ENCODE data around the gene HADH. TPM values are rescaled to one million over a fixed set of nuclear protein-coding genes. Genes with fewer than 3 reads are reported as not detected.

HADH gene
- total and polyA plus RNA-seq, 12 donors, result 24.5 to 123 (median 68.8) TPM

DNA sequence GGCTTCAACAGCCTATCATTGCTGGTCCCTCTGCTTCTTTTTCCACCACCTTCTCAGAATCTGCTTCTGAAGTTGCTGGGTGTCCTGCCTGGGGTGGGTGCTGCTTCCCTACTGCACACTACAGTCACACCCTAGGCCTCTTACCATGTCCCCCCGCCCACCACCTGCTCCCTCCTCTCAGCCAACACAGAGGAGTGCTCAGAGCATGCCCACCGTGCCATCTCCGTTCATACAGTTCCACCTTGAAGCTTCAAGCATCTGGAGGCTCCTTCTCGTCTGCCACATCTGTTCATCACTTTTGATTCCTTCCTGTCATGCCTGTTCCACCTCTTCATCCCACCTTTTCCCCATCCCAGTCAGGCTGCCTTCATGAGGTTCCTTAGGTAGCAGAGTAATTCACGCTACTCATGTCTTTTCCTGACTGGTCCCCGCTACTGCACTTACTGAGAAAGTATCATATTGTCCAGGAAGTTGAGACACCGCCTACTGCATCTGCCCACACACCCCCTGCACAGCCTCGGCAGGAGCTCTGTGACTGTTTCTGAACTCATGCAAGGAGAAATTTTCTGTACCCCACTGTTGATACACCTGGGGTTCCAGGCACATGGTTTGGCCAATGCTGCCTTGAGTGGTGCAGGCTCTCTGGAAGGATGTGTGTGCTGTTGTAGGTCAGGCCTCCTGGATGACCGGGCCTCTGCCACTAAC lies 39.5 kb downstream of the HADH start:
- Histone ChIP-seq H3K4me1 (replicated peaks in 1 of 2) (no peaks in the 10 kb centered on the region), H3K4me3 (no peak overlapping the region), H3K9me3 (replicated peaks in 1 of 3) (no peaks in the 10 kb centered on the region), H3K36me3 (replicated peaks in 1 of 2) (peaks cover 0 to 38% of the 10 kb centered on the region in 2 donors), H3K27me3 (no peaks in the 10 kb centered on the region), H3K27ac (no peak overlapping the region)
- DNase-seq, result no peak
- intact Hi-C loops (cut with DNase I), result no loop called here
- 88 to 92% (median 88%) methylated on average over 9 of the region's 9 CpGs for WGBS, 4 donors
- TF ChIP-seq, protein P1, sequence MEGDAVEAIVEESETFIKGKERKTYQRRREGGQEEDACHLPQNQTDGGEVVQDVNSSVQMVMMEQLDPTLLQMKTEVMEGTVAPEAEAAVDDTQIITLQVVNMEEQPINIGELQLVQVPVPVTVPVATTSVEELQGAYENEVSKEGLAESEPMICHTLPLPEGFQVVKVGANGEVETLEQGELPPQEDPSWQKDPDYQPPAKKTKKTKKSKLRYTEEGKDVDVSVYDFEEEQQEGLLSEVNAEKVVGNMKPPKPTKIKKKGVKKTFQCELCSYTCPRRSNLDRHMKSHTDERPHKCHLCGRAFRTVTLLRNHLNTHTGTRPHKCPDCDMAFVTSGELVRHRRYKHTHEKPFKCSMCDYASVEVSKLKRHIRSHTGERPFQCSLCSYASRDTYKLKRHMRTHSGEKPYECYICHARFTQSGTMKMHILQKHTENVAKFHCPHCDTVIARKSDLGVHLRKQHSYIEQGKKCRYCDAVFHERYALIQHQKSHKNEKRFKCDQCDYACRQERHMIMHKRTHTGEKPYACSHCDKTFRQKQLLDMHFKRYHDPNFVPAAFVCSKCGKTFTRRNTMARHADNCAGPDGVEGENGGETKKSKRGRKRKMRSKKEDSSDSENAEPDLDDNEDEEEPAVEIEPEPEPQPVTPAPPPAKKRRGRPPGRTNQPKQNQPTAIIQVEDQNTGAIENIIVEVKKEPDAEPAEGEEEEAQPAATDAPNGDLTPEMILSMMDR (IDR thresholded peaks at IDR 0.05), result no peak
- TF ChIP-seq POLR2A (IDR thresholded peaks at IDR 0.05), result no peak

DNA sequence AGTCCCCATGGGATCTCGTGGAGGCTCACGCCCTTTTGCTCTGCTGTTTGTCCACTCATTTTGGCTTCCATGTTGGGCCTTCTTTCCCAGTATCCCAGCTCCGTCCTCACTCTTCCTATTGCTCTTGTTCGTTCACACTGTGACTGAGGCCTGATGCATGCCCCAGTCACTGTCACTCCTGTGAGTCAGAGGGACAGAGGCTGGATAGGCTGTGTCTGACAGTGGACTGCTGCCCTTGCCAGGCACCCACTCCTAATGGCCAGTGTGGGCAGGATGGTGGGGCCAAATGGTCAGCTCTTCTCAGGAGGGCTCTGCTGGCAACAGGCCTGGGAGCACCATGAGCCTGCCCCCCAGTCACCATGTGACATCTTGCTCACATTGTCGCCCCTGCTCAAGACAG lies 40.0 kb downstream of the HADH start:
- intact Hi-C loops (cut with DNase I), result no loop called here
- H3K4me3 ChIP-seq, result no peak overlapping the region
- peaks cover 0 to 39% of the 10 kb centered on the region in 2 donors for H3K36me3 ChIP-seq (replicated peaks in 1 of 2)
- H3K4me1 ChIP-seq (replicated peaks in 1 of 2), result no peaks in the 10 kb centered on the region
- TF ChIP-seq POLR2A (IDR thresholded peaks at IDR 0.05), result no peak
- TF ChIP-seq, protein P1 (IDR thresholded peaks at IDR 0.05), result no peak
- H3K9me3 ChIP-seq (replicated peaks in 1 of 3), result no peaks in the 10 kb centered on the region
- H3K27ac ChIP-seq, result no peak overlapping the region
- WGBS, 4 donors, result 83 to 92% (median 89%) methylated on average over 4 to 5 of the region's 5 CpGs
- no peaks in the 10 kb centered on the region for H3K27me3 ChIP-seq
- DNase-seq, result no peak

DNA sequence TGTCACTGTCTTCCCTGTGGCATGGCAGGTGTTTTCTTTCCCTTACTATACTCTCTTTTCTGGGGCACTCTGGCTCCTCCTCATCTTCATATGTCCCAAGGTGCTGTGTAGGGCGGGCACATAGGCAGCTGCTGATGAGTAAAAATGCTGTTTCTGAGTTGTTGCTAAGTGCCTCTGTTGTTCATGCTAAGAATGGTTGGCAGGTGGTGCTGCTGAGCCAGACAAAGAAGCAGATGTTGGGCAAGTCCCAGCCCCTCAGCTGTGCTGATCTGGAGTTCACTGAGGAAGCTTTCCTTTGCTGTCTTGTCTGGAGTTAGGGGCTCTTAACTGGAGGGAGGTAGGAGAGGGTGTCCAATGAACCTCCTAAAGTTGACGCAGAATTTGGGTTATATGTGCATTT lies 40.6 kb downstream of the HADH start:
- TF ChIP-seq POLR2A (IDR thresholded peaks at IDR 0.05), result no peak
- TF ChIP-seq, protein P1 (IDR thresholded peaks at IDR 0.05), result peak; percentile 14 to 65 (median 46)
- peaks cover 0 to 37% of the 10 kb centered on the region in 2 donors for H3K36me3 ChIP-seq (replicated peaks in 1 of 2)
- H3K4me1 ChIP-seq (replicated peaks in 1 of 2), result no peaks in the 10 kb centered on the region
- WGBS, 4 donors, result 64 to 83% (median 74%) methylated on average over 2 of the region's 2 CpGs
- H3K4me3 ChIP-seq, result no peak overlapping the region
- no peaks in the 10 kb centered on the region for H3K9me3 ChIP-seq (replicated peaks in 1 of 3)
- no peak overlapping the region for H3K27ac ChIP-seq
- DNase-seq, result peak; percentile 45 to 80 (median 70)
- no peaks in the 10 kb centered on the region for H3K27me3 ChIP-seq
- intact Hi-C loops (cut with DNase I), result no loop called here

DNA sequence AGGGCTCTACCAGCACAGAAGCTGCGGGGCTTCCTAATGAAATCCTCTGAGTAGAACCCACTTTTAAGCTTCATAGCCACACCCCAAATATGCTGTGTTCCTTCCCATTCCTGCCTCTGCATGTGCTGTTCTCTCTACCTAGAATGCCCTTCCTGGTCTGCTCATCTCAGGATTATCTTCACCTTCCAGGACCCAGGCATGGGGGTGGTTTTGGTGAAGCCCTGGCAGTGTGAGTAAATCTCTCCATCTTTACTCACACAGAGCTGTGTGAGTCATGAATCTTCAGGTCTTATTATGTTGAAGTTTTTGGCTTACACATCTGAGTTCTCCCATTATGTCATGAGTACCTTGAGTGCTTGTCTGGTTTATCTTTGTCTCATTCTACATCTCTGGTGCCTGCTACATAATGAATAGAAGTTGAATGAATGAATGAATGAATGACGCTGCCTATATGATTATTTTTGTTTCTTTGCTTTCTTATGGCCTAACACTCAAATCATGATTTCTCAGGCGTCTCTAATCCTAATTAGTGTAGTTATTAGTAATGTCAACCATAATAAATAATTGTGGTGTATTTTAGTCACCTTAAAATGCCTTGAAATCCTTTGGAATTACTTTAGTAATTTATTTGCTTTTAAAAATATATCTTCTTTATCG lies 41.9 kb downstream of the HADH start:
- no peak for DNase-seq
- H3K36me3 ChIP-seq (replicated peaks in 1 of 2), result peaks cover 0 to 36% of the 10 kb centered on the region in 2 donors

More for the DNA sequence above, 41.9 kb downstream of the HADH start:
- intact Hi-C loops (cut with DNase I), result no loop called here
- no peaks in the 10 kb centered on the region for H3K27me3 ChIP-seq
- TF ChIP-seq, protein P1 (IDR thresholded peaks at IDR 0.05), result no peak
- TF ChIP-seq POLR2A (IDR thresholded peaks at IDR 0.05), result no peak
- no peak overlapping the region for H3K27ac ChIP-seq
- H3K4me3 ChIP-seq, result no peak overlapping the region
- no peaks in the 10 kb centered on the region for H3K4me1 ChIP-seq (replicated peaks in 1 of 2)
- WGBS, 4 donors, result 96 to 98% (median 97%) methylated on average over 3 to 4 of the region's 4 CpGs
- no peaks in the 10 kb centered on the region for H3K9me3 ChIP-seq (replicated peaks in 1 of 3)

All from adrenal gland (tissue), 12 donors.